K562 (cell line): ENCODE results near the gene PSMB11. TPM values are rescaled to one million over a fixed set of nuclear protein-coding genes. Genes with fewer than 3 reads are reported as not detected.
A peak's percentile ranks its signal among the peaks of the same experiment; 100 is the strongest.

ENCODE experiments used
- ATAC-seq: fragments of 200-7000 bp; cut with Tn5 transposase; 3 replicates; pipeline ENCODE4 v1.9.1; 2020; ENCODE audit warnings: moderate library complexity
- BruUV-seq: library from RNA; stranded (reverse); fragments of 400-500 nt; replicated peaks from 2 replicates; lab custom pipeline; 2021; lab: Mats Ljungman, UMichigan
- CTCF ChIA-PET: fragments of 300-600 bp; formaldehyde crosslinking; extraction: SDS; loops from one replicate; lab custom pipeline; 2021; ENCODE audit warnings: low intra/inter-chr PET ratio; lab: Yijun Ruan, JAX
- POLR2A ChIA-PET: fragments of 300-600, 350-650 bp; sonication (Branson Sonifier 250); formaldehyde crosslinking; extraction: SDS; loops from one replicate; lab custom pipeline; 2021; ENCODE audit warnings: antibody characterized with exemption, inconsistent platforms; lab: Yijun Ruan, JAX
- DNase-seq, 4 experiments: peaks; one replicate each; pipeline versions ENCODE4 v3.0.0 to v3.0.0-alpha.2; 2011 to 2018; ENCODE audit warnings: low spot score in 3 of 4, mixed read lengths in 3 of 4; ENCODE audit errors: extremely low read depth in 1 of 4
- FAIRE-seq: peaks from 2 replicates; lab custom pipeline; 2011; peaks lifted over from hg19 to GRCh38; lab: Jason Lieb, UNC
- H2AFZ ChIP-seq: 2 replicates; pipeline ENCODE4 v1.6.0; 2011; ENCODE audit warnings: low read depth, low read length, control low read depth, inconsistent platforms
- H3K27ac ChIP-seq: fragments of 200-600 bp; 3 replicates; pipeline ENCODE4 v1.8.0; 2011; ENCODE audit warnings: low read depth, mild to moderate bottlenecking, control low read depth, inconsistent platforms, low read length, moderate library complexity, mixed read lengths; ENCODE audit errors: extremely low read depth
- H3K27me3 ChIP-seq, 2 experiments: fragments of 300-600 bp in 1 of 2; 2 replicates in 1 of 2; 3 replicates in 1 of 2; pipeline versions ENCODE4 v1.6.0 to v1.8.0; 2011; ENCODE audit warnings: inconsistent platforms in 2 of 2, low read length in 2 of 2, mild to moderate bottlenecking in 1 of 2, mixed read lengths in 1 of 2, moderate library complexity in 1 of 2; ENCODE audit not compliant: control insufficient read depth in 2 of 2, insufficient read depth in 2 of 2
- H3K36me3 ChIP-seq: fragments of 300-600 bp; 3 replicates; pipeline ENCODE4 v1.8.0; 2011; ENCODE audit warnings: mild to moderate bottlenecking, low read length, inconsistent platforms; ENCODE audit not compliant: control insufficient read depth, insufficient read depth
- H3K4me1 ChIP-seq, 2 experiments: fragments of 200-600 bp in 1 of 2; replicated peaks in 1 of 2; 2 replicates in 1 of 2; 3 replicates in 1 of 2; pipeline versions ENCODE4 v1.5.1 to v1.8.0; 2011; ENCODE audit warnings: inconsistent platforms in 2 of 2, low read length in 2 of 2, mild to moderate bottlenecking in 1 of 2, mixed read lengths in 1 of 2, moderate library complexity in 1 of 2; ENCODE audit not compliant: control insufficient read depth in 2 of 2, insufficient read depth in 2 of 2
- H3K4me2 ChIP-seq: 2 replicates; pipeline ENCODE4 v1.6.1; 2011; ENCODE audit warnings: low read length, control low read depth, inconsistent platforms, mixed read lengths; ENCODE audit not compliant: insufficient read depth
- H3K4me3 ChIP-seq: fragments of 200-600 bp; sonication (generic), shearing (Covaris generic); 2 replicates; pipeline ENCODE4 v1.5.1; 2016; ENCODE audit warnings: control low read depth, inconsistent platforms
- H3K79me2 ChIP-seq: fragments of 200-600 bp; 3 replicates; pipeline ENCODE4 v1.8.0; 2011; ENCODE audit warnings: low read length, inconsistent platforms; ENCODE audit not compliant: control insufficient read depth, insufficient read depth
- H3K9ac ChIP-seq, 2 experiments: 2 replicates each; pipeline versions ENCODE4 v1.6.0 to v1.6.1; 2011; ENCODE audit warnings: low read depth in 2 of 2, low read length in 2 of 2, control low read depth in 1 of 2, inconsistent platforms in 1 of 2, mild to moderate bottlenecking in 1 of 2, mixed read lengths in 1 of 2; ENCODE audit not compliant: insufficient read depth in 1 of 2
- H3K9me1 ChIP-seq: one replicate; pipeline ENCODE4 v1.6.0; 2011; ENCODE audit warnings: inconsistent platforms, mild to moderate bottlenecking, low read length, moderate library complexity; ENCODE audit not compliant: control insufficient read depth, insufficient read depth
- H3K9me3 ChIP-seq: replicated peaks from 2 replicates; pipeline ENCODE4 v1.5.1; 2011; ENCODE audit warnings: low read depth, low read length, inconsistent platforms; ENCODE audit not compliant: control insufficient read depth, insufficient read depth
- H4K20me1 ChIP-seq: replicated peaks from 2 replicates; pipeline ENCODE4 v1.6.1; 2011; ENCODE audit warnings: low read length, inconsistent platforms, mixed read lengths; ENCODE audit not compliant: control insufficient read depth, insufficient read depth
- BACH1 ChIP-seq: fragments of 200-800 bp; sonication (Bioruptor generic); IDR thresholded peaks from 2 replicates; pipeline ENCODE4 v1.6.1; 2016; ENCODE audit warnings: missing genetic modification characterization, missing compliant biosample characterization
- FOSL1 ChIP-seq: fragments of 200-800 bp; sonication (Bioruptor generic); conservative IDR thresholded peaks from 2 replicates; pipeline ENCODE4 v1.6.1; 2016; ENCODE audit warnings: missing genetic modification characterization, missing compliant biosample characterization
- NR0B1 ChIP-seq: fragments of 450-650 bp; IDR thresholded peaks from one replicate; pipeline ENCODE4 v1.6.1; 2018; ENCODE audit warnings: mild to moderate bottlenecking, moderate library complexity; ENCODE audit not compliant: partially characterized antibody
- PATZ1 ChIP-seq: fragments of 250-450 bp; sonication (Bioruptor Pico); IDR thresholded peaks from 2 replicates; pipeline ENCODE4 v1.5.0; 2020; ENCODE audit warnings: mild to moderate bottlenecking, borderline replicate concordance
- RBM25 ChIP-seq: fragments of 200-400 bp; formaldehyde crosslinking; IDR thresholded peaks from 2 replicates; pipeline ENCODE4 v1.6.1; 2018; ENCODE audit warnings: low read length, low read depth, moderate library complexity; ENCODE audit not compliant: severe bottlenecking
- ZBTB33 ChIP-seq: sonication (generic); formaldehyde crosslinking; IDR thresholded peaks from 2 replicates; pipeline ENCODE4 v1.8.1; 2023; ENCODE audit warnings: mild to moderate bottlenecking, missing genetic modification reagents
- ZFP1 ChIP-seq: fragments of 450-650 bp; formaldehyde crosslinking; IDR thresholded peaks from 2 replicates; pipeline ENCODE4 v1.4.0; 2020; ENCODE audit warnings: mild to moderate bottlenecking, mixed read lengths
- WGBS: fragments of 100-300 bp; shearing (Covaris generic); methylation state at CpG from one replicate; pipeline ENCODE4 v1.1.6; 2016; ENCODE audit warnings: low coverage, mixed read lengths; ENCODE audit not compliant: insufficient coverage; ENCODE audit errors: missing lambda C conversion rate; 5-methylcytosine and 5-hydroxymethylcytosine counted together
- in situ Hi-C: fragments of 300-500 bp; cut with MboI; formaldehyde crosslinking; loops from 4 replicates; pipeline ENCODE4 v1.15.0; 2018; ENCODE audit warnings: inconsistent platforms, mixed read lengths
- intact Hi-C: fragments of 100-400 bp; cut with micrococcal nuclease; formaldehyde crosslinking; loops from 2 replicates; pipeline ENCODE4 v1.14.2; 2022
- polyA plus RNA-seq, 8 experiments: library from polyadenylated mRNA; depleted of rRNA in 4 of 8; stranded (reverse) in 5 of 8; unstranded in 3 of 8; fragments of >200 nt; fragmentation: Nextera tagmentation in 2 of 8; fragmentation: Illumina TruSeq in 1 of 8; extraction: Ambion mirVana in 2 of 8; extraction: Trizol in 1 of 8; gene quantifications; 2 replicates each; pipeline versions ENCODE4 v1.2.1 to v1.2.3, GENCODE V29; 2011 to 2014; ENCODE audit warnings: inconsistent platforms in 1 of 8, missing spikeins in 1 of 8
- total RNA-seq, 7 experiments: library from RNA; depleted of rRNA in 6 of 7; stranded (reverse); fragments of >200 nt in 6 of 7; fragmentation: Illumina TruSeq in 2 of 7; extraction: Trizol in 2 of 7; gene quantifications; 2 replicates each; pipeline versions ENCODE4 v1.2.1 to v1.2.3, GENCODE V29; 2011 to 2021; ENCODE audit warnings: low replicate concordance in 1 of 7

The PSMB11 gene
- total and polyA plus RNA-seq, 9 of the 15 experiments (the other 6 are each of a cell fraction or from before 2014, with no cell fraction given), result not detected

DNA sequence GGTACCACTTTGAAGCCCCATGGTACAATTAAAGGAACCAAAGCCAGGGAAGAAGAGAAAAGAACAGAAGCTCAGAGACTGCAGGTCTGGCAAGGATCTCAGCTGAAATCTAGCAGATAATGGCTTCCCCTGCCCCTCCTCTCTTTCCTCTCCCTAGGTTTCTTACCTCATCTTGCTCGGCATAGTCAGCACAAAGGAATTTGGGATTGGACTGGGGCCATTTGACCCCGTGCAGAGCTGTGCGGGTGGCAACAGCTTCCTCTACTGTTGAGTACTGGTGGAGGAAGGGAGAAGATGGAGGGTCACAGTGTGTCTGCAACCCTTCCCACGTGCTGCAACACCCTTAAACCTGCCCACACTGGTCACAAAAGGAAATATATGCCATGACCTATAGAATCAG is 20.0 kb downstream of the PSMB11 start:
- no peak overlapping the region for H3K9ac ChIP-seq
- ATAC-seq (no peak), FAIRE-seq (no peak), DNase-seq (no peak)
- no TSS peak for BruUV-seq
- peaks cover 17% of the 10 kb centered on the region for H3K79me2 ChIP-seq
- intact Hi-C loops, result no loop called here
- no peak overlapping the region for H3K4me2 ChIP-seq
- H3K9me3 ChIP-seq, result no peaks in the 10 kb centered on the region
- peaks cover 80% of the 10 kb centered on the region for H3K36me3 ChIP-seq
- H3K27ac ChIP-seq, result no peak overlapping the region; the same call in 2 of the 3 replicates
- no peaks in the 10 kb centered on the region for H3K27me3 ChIP-seq
- H4K20me1 ChIP-seq, result 0 out of 2 replicates have a peak, but pooled peaks cover 2% of the 10 kb centered on the region
- H2AFZ ChIP-seq, result no peak overlapping the region
- peaks cover 5% of the 10 kb centered on the region for H3K9me1 ChIP-seq
- H3K4me1 ChIP-seq, result peaks cover 2 to 17% of the 10 kb centered on the region in 2 experiments; a peak in 4 of 5 replicates
- in situ Hi-C loops, result no loop called here
- H3K4me3 ChIP-seq, result no peak overlapping the region
- CTCF ChIA-PET, result no interaction called here
- POLR2A ChIA-PET, result interaction anchor here (1.1 to 1.8 kb wide), 3 partner anchors 8 to 67 kb away, joined by 4 to 10 read pairs (median 5); partner anchors contain the start of genes ACIN1 and C14orf119
- 25% methylated on average over 4 of the region's 4 CpGs for WGBS
- TF ChIP-seq NR0B1 (no peak), FOSL1 (tag) (peak; percentile 80), ZBTB33 (CRISPR knock-in tag) (no peak), ZFP1 (no peak), PATZ1 (CRISPR knock-in tag) (no peak), RBM25 (no peak), BACH1 (tag) (no peak)
